MM.1S (cell line): ENCODE results near the gene RGS7.

Experiments
- DNase-seq: peaks from one replicate; pipeline ENCODE4 v3.0.0-alpha.2; 2015
- H2AFZ ChIP-seq: fragments of 300-600 bp; sonication (generic); 2 replicates; pipeline ENCODE4 v1.6.0; 2016; ENCODE audit warnings: antibody characterized with exemption, low read length
- H3F3A ChIP-seq: fragments of 300-600 bp; sonication (generic); 2 replicates; pipeline ENCODE4 v1.6.1; 2016; ENCODE audit warnings: mild to moderate bottlenecking, antibody characterized with exemption, low read length, moderate library complexity, mixed read lengths; ENCODE audit not compliant: insufficient read depth
- H3K27ac ChIP-seq: fragments of 300-600 bp; sonication (generic); 2 replicates; pipeline ENCODE4 v1.5.1; 2016; ENCODE audit warnings: mild to moderate bottlenecking, low read length
- H3K27me3 ChIP-seq: fragments of 300-600 bp; sonication (generic); replicated peaks from 2 replicates; pipeline ENCODE4 v1.6.0; 2016; ENCODE audit warnings: low read length; ENCODE audit not compliant: insufficient read depth
- H3K36me3 ChIP-seq: fragments of 300-600 bp; sonication (generic); replicated peaks from 2 replicates; pipeline ENCODE4 v1.6.1; 2016; ENCODE audit warnings: mild to moderate bottlenecking, low read length, mixed read lengths; ENCODE audit not compliant: insufficient read depth
- H3K4me1 ChIP-seq: fragments of 300-600 bp; sonication (generic); 2 replicates; pipeline ENCODE4 v1.6.1; 2016; ENCODE audit warnings: low read length, mixed read lengths
- H3K4me2 ChIP-seq: fragments of 300-600 bp; sonication (generic); 2 replicates; pipeline ENCODE4 v1.6.0; 2016; ENCODE audit warnings: low read depth, low read length
- H3K4me3 ChIP-seq: fragments of 300-600 bp; sonication (generic); 2 replicates; pipeline ENCODE4 v1.5.1; 2016; ENCODE audit warnings: low read length, mixed read lengths
- H3K79me2 ChIP-seq: fragments of 300-600 bp; sonication (generic); 2 replicates; pipeline ENCODE4 v1.6.1; 2016; ENCODE audit warnings: mixed run types, low read length, mixed read lengths
- H3K9ac ChIP-seq: fragments of 300-600 bp; sonication (generic); 2 replicates; pipeline ENCODE4 v1.6.1; 2016; ENCODE audit warnings: low read length, mixed read lengths
- H3K9me2 ChIP-seq: fragments of 300-600 bp; sonication (generic); replicated peaks from 2 replicates; pipeline ENCODE4 v1.6.1; 2016; ENCODE audit warnings: mild to moderate bottlenecking, low read length, mixed read lengths; ENCODE audit not compliant: insufficient read depth
- H3K9me3 ChIP-seq: fragments of 300-600 bp; sonication (generic); replicated peaks from 2 replicates; pipeline ENCODE4 v1.6.1; 2016; ENCODE audit warnings: mild to moderate bottlenecking, low read length, mixed read lengths; ENCODE audit not compliant: insufficient read depth
- H4K20me1 ChIP-seq: fragments of 300-600 bp; sonication (generic); 2 replicates; pipeline ENCODE4 v1.6.1; 2016; ENCODE audit warnings: mild to moderate bottlenecking, low read length, moderate library complexity, mixed read lengths; ENCODE audit not compliant: insufficient read depth
- CTCF ChIP-seq: fragments of 300-600 bp; sonication (generic); IDR thresholded peaks from 2 replicates; pipeline ENCODE4 v1.5.1; 2016; ENCODE audit warnings: antibody characterized with exemption, low read length, mixed read lengths
- EZH2 ChIP-seq: fragments of 300-600 bp; sonication (generic); optimal IDR thresholded peaks from 2 replicates; pipeline ENCODE3; 2017; ENCODE audit warnings: low read depth, mild to moderate bottlenecking, antibody characterized with exemption, low read length, mixed read lengths
- EZH2phosphoT487 ChIP-seq: fragments of 300-600 bp; sonication (generic); IDR thresholded peaks from 2 replicates; pipeline ENCODE4 v1.6.1; 2018; ENCODE audit warnings: antibody characterized with exemption, low read length

The RGS7 gene

GRCh38 chr1:241237873-241238272, 119.1 kb downstream of the RGS7 start:
- no peaks in the 10 kb centered on the region for H3K4me1 ChIP-seq
- H3K79me2 ChIP-seq: no peaks in the 10 kb centered on the region
- no peak overlapping the region for H3K27ac ChIP-seq
- H2AFZ ChIP-seq: no peak overlapping the region
- H3K9ac ChIP-seq: no peak overlapping the region
- H3K9me2 ChIP-seq: no peaks in the 10 kb centered on the region
- no peaks in the 10 kb centered on the region for H3F3A ChIP-seq
- H4K20me1 ChIP-seq: no peaks in the 10 kb centered on the region
- no peaks in the 10 kb centered on the region for H3K36me3 ChIP-seq
- no peaks in the 10 kb centered on the region for H3K9me3 ChIP-seq
- no peaks in the 10 kb centered on the region for H3K27me3 ChIP-seq
- no peak overlapping the region for H3K4me2 ChIP-seq
- TF ChIP-seq EZH2: no peak
- TF ChIP-seq EZH2phosphoT487: no peak
- no peak for TF ChIP-seq CTCF
- H3K4me3 ChIP-seq: no peak overlapping the region
- DNase-seq: no peak

GRCh38 chr1:241235256-241235897, 121.6 kb downstream of the RGS7 start:
- H3K9me3 ChIP-seq: no peaks in the 10 kb centered on the region
- no peak for TF ChIP-seq EZH2phosphoT487
- TF ChIP-seq EZH2: no peak
- no peak for TF ChIP-seq CTCF
- no peak overlapping the region for H3K4me3 ChIP-seq
- H4K20me1 ChIP-seq: no peaks in the 10 kb centered on the region
- H3K9ac ChIP-seq: no peak overlapping the region
- no peaks in the 10 kb centered on the region for H3K79me2 ChIP-seq
- no peaks in the 10 kb centered on the region for H3F3A ChIP-seq
- H3K4me2 ChIP-seq: no peak overlapping the region
- H2AFZ ChIP-seq: no peak overlapping the region
- DNase-seq: no peak
- no peaks in the 10 kb centered on the region for H3K4me1 ChIP-seq
- H3K27me3 ChIP-seq: no peaks in the 10 kb centered on the region
- no peaks in the 10 kb centered on the region for H3K9me2 ChIP-seq
- no peak overlapping the region for H3K27ac ChIP-seq
- H3K36me3 ChIP-seq: no peaks in the 10 kb centered on the region

- Histone ChIP-seq H3K27me3 (no peaks in the 10 kb centered on the region), H3K36me3 (no peaks in the 10 kb centered on the region)
These were observed 127.3 kb downstream of the RGS7 start for GRCh38 chr1:241229711-241230110.

More at GRCh38 chr1:241229711-241230110, 127.3 kb downstream of the RGS7 start:
- no peak for TF ChIP-seq EZH2
- no peak for TF ChIP-seq EZH2phosphoT487
- no peak for TF ChIP-seq CTCF
- Histone ChIP-seq H3K9ac (no peak overlapping the region), H3K9me2 (no peaks in the 10 kb centered on the region), H3K9me3 (no peaks in the 10 kb centered on the region), H3K4me2 (no peak overlapping the region), H3K79me2 (no peaks in the 10 kb centered on the region), H3K27ac (no peak overlapping the region), H2AFZ (no peak overlapping the region), H3K4me1 (no peaks in the 10 kb centered on the region), H4K20me1 (no peaks in the 10 kb centered on the region), H3F3A (no peaks in the 10 kb centered on the region), H3K4me3 (no peak overlapping the region)
- DNase-seq: no peak
